Activated T-helper 2 cell treated with anti-CD3 and anti-CD28 coated beads, Interferon-gamma antibody, Interleukin-2, Interleukin-4, amounts not matched to agents 10 μg/mL and 5 μg/mL and 100 μg/mL, durations not matched to agents 14 hours and 24 hours and 36 hours (primary cell): ENCODE measurements around the gene OR2A1. TPM values are rescaled to one million over a fixed set of nuclear protein-coding genes. Genes with fewer than 3 reads are reported as not detected.
"Not testable (repeated sequence)": the region's sequence is repeated elsewhere in the genome, so short reads cannot be mapped to it uniquely, and the experiment has no call there.

Experiments used
- DNase-seq: peaks from one replicate; pipeline ENCODE4 v3.0.0; 2021; ENCODE audit warnings: low spot score
- H3K27ac Mint-ChIP-seq: one replicate; pipeline ENCODE4 v1.8.0; 2021; ENCODE audit warnings: mixed read lengths
- H3K27me3 Mint-ChIP-seq: one replicate; pipeline ENCODE4 v1.8.0; 2021; ENCODE audit warnings: low read depth, mixed read lengths
- H3K36me3 Mint-ChIP-seq: one replicate; pipeline ENCODE4 v1.8.0; 2021; ENCODE audit warnings: low read depth, mixed read lengths
- H3K4me1 Mint-ChIP-seq: one replicate; pipeline ENCODE4 v1.8.0; 2021; ENCODE audit warnings: low read depth, mixed read lengths
- H3K4me3 Mint-ChIP-seq: one replicate; pipeline ENCODE4 v1.8.0; 2021; ENCODE audit warnings: low read depth, mild to moderate bottlenecking, moderate library complexity, mixed read lengths
- H3K9me3 Mint-ChIP-seq: one replicate; pipeline ENCODE4 v1.8.0; 2021; ENCODE audit warnings: mixed read lengths
- intact Hi-C: fragments of 100-400 bp; cut with micrococcal nuclease; formaldehyde crosslinking; loops from one replicate; pipeline ENCODE4 v1.15.1; 2023
- total RNA-seq: library from RNA; stranded (reverse); gene quantifications from 2 replicates; pipeline ENCODE4 v1.2.3, GENCODE V29; 2022

The OR2A1 gene, protein sequence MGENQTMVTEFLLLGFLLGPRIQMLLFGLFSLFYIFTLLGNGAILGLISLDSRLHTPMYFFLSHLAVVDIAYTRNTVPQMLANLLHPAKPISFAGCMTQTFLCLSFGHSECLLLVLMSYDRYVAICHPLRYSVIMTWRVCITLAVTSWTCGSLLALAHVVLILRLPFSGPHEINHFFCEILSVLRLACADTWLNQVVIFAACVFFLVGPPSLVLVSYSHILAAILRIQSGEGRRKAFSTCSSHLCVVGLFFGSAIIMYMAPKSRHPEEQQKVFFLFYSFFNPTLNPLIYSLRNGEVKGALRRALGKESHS
- not detected in 2 replicates for total RNA-seq

DNA sequence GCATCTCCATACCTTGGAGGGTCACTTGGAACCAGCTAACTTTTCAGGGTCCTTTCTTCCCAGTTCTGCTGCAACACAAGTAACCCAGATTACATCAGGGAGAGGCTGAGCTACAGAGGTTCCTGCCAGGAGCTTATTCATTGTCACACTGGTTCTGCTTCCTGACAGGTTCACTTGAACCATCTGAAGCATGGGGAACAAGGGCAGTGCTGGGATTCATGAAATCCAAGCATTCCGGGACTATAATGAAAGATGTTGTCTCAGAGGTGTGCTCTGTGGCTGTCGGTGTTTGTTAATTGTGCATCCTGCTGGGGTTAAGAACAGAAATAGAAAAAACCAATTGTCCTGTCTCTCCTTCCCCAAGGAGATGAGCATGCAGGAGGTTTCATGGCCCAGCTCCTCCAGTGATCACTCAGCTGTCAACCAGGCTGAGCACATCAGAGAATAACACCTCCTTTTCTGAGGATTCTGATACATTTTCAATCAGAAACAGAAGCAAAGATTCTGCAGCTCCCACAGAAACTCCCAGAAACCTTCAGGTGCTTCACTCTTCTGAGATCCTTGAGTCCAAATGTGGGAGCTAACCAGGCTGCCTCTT, at the start of gene OR2A1:
TSS of gene OR2A1 (plus strand) at position 548 of the 598 bp plus-strand sequence. CDS start 5,706 bp downstream, outside the sequence.
- H3K27me3 Mint-ChIP-seq, H3K36me3 Mint-ChIP-seq, DNase-seq, H3K4me3 Mint-ChIP-seq, H3K4me1 Mint-ChIP-seq, H3K9me3 Mint-ChIP-seq, intact Hi-C loops, H3K27ac Mint-ChIP-seq: not testable (repeated sequence)

DNA sequence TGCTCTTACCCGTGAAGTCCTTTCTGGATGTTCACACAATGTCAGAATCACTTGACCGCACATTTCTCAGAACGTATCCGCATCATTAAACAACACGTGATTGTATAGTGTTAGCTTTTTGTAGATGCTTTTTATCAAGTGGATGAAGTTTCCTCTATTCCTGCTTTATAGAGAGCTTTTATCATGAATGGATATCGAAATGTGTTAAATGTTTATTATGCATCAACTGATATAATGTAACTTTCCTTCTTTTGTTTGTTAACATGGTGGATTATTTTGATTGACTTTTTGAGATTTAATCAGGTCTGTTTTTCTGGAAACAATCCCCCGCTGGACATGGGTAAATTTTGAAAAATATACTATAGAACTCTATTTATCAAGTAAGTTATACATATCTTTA, 47.5 kb upstream of the OR2A1 start, which contains the start of gene OR2A7:
TSS of gene OR2A7 (minus strand) at position 101 of the 400 bp plus-strand sequence. CDS start 5,164 bp downstream, outside the sequence.
- H3K27me3 Mint-ChIP-seq, H3K9me3 Mint-ChIP-seq, H3K4me1 Mint-ChIP-seq, H3K27ac Mint-ChIP-seq, DNase-seq, H3K36me3 Mint-ChIP-seq, H3K4me3 Mint-ChIP-seq, intact Hi-C loops: not testable (repeated sequence)

DNA sequence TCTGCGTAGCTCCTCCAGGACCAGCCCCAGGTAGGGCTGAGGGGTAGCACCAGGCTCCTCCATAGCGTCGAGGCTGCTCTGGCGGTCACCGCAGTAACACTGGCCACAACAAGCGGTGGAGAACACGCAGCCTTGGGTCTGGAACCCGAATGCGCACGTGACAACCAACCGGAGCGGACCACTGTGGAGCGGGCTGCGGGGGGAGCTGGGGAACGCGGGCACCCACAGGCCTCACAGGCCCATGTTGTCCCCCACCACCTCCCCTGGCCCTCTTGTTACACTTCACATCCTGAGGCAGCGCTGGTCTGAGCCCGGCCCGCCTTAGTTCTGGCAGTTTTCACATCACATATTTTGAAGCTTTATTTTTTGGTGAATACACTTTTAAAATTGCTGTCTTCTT, 43.0 kb upstream of the OR2A1 start, which contains the start of gene CTAGE8:
TSS of gene CTAGE8 (minus strand) at position 101 of the 400 bp plus-strand sequence. CDS start at position 63, 38 bp downstream.
- H3K4me3 Mint-ChIP-seq, H3K4me1 Mint-ChIP-seq, H3K27ac Mint-ChIP-seq, DNase-seq, H3K27me3 Mint-ChIP-seq, H3K36me3 Mint-ChIP-seq, intact Hi-C loops, H3K9me3 Mint-ChIP-seq: not testable (repeated sequence)

DNA sequence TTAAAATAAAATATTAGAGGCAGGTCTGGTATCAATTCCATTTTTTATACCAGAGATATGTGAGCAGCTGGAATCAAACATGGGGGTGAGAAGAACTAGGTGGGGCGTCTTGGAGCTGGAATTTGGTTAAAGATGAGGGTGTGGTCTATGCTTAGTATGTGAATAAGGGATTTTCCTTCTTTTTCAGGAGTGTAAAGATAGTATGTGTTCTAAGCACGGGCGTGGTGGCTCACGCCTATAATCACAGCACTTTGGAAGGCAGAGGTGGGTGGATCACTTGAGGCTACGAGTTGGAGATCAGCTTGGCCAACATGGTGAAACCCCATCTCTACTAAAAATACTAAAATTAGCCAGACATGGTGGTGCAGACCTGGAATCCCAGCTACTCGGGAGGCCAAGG, 36.9 kb upstream of the OR2A1 start:
- H3K4me3 Mint-ChIP-seq, H3K27ac Mint-ChIP-seq, H3K9me3 Mint-ChIP-seq, H3K4me1 Mint-ChIP-seq, DNase-seq, H3K27me3 Mint-ChIP-seq, H3K36me3 Mint-ChIP-seq, intact Hi-C loops: not testable (repeated sequence)

DNA sequence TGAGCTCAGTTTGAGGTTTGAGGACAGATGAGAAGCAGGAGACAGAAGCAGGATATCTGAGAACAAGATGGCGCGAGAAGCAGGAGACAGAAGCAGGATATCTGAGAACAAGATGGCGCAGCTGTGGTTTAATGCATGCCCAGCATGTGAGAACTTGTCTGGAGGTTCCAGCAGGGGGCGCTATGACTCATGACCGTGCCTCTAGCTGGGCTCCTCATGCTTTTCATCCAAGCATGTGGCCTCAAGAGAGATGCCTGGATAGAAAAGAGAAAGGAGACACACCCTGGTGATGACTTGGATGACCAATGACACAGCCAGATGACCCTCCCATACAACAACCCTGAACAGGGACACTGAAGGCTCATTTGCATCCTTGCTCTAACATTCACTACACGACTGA, 32.2 kb upstream of the OR2A1 start:
- intact Hi-C loops, H3K36me3 Mint-ChIP-seq, H3K4me3 Mint-ChIP-seq, H3K4me1 Mint-ChIP-seq, H3K9me3 Mint-ChIP-seq, DNase-seq, H3K27me3 Mint-ChIP-seq, H3K27ac Mint-ChIP-seq: not testable (repeated sequence)

DNA sequence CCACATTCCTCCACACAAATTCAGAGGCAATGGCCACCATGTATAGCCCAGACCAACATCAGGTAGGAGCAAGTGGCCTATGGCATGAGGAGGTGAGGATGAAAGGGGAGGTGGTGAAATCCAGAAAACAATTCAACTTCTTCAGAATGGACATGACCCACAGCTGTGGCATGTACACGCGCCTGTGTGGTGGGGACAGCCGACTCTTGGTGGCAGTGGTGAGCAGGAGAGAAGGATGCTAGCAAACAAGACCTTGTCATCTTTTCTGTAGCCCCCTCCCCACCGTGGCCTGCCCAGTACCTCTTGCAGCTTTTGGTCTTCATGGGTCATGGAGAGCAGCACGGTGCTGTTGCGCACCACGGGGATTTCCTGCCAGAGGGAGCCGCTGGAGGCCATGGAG, 30.2 kb upstream of the OR2A1 start:
- H3K27ac Mint-ChIP-seq, H3K4me3 Mint-ChIP-seq, H3K27me3 Mint-ChIP-seq, H3K9me3 Mint-ChIP-seq, H3K4me1 Mint-ChIP-seq, DNase-seq, H3K36me3 Mint-ChIP-seq, intact Hi-C loops: not testable (repeated sequence)

DNA sequence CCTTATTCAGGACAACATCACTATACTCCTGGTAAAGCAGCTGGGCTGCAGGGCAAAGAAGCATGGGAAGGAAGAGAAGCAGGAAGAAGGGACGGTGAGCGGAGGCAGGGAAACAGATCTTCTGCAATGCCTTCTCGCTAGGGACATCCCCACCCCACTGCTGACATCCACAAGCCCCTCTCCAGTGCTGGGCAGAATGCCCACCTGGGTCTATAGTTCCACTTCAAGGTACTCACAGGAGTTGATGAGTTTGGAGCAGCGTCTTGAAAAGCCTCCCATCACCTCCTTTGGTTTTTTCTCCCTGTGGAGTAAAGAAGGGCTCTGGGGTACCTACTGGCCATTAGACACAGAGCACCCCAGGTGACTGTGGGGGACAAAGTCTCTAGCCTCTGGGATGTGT, 29.7 kb upstream of the OR2A1 start:
- H3K4me1 Mint-ChIP-seq, H3K27ac Mint-ChIP-seq, H3K27me3 Mint-ChIP-seq, H3K4me3 Mint-ChIP-seq, H3K36me3 Mint-ChIP-seq, DNase-seq, intact Hi-C loops, H3K9me3 Mint-ChIP-seq: not testable (repeated sequence)

DNA sequence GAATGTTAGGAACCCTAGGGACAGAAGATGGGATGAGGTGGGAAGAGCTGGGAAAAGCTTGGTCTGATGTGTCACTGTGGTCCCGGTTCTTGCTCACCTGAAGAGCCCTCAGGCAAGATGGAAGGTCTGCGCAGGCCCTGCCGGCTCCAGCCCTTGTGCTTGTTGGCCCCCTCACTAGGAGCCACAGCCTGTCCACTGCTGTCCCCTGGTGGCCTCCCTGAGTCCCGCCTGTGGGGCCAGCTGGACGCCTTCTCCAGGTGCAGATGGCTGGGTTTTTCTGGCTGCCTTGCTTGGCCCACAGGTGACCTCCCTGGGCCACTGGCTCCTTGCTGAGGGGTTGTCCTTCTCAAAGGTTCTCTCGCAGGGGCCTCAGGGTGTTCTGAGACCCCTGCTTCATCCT, 28.5 kb upstream of the OR2A1 start:
- H3K4me3 Mint-ChIP-seq, H3K36me3 Mint-ChIP-seq, H3K27ac Mint-ChIP-seq, H3K4me1 Mint-ChIP-seq, H3K27me3 Mint-ChIP-seq, intact Hi-C loops, H3K9me3 Mint-ChIP-seq, DNase-seq: not testable (repeated sequence)

DNA sequence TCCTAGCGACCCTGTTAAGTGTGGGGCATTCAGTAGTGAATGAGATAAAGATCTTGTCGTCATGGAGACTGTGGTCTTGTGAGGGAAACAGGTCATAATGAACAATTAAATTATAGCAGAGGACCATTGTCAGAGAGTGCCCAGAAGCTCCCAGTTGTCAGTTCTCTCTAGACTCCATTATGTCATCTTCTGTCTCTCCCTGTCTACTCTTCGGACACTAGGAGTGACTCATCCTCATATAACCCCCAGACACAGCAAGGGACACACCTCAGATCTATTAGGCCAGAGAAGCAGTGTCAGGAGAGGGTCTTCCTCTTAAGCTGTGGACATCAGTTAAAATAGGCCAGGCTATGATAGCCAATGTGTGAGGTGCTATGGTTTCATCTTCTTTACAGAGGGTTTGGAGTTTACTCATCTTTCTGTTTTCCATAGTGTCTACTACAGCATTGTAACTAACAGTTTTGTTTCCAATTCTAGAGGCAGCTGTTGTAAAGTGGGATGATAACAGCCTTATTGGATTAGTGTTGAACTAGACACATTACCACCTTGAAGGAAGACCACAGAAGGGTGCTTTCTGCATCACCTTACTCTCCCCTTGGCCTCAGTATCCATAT, 24.9 kb upstream of the OR2A1 start:
- DNase-seq, H3K27ac Mint-ChIP-seq, H3K27me3 Mint-ChIP-seq, H3K4me1 Mint-ChIP-seq, H3K4me3 Mint-ChIP-seq, H3K36me3 Mint-ChIP-seq, H3K9me3 Mint-ChIP-seq, intact Hi-C loops: not testable (repeated sequence)

DNA sequence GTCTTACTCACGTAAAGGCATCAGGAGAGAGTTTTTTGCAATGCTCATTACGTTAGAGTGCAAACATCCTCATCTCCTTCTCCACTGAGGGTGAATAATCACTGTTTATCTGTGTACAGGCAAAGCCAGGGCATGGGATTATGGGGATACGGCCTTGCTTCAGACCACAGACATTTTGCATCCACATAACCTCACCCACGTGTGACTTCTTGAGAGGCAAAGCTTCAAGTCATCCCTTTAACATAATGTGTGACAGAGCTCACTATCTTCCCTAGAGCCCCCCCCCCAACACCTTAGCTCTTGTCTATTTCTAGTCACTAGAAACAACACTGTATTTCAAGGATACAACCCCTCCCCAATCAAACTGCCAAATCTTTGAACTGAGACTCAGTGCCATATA, 20.6 kb upstream of the OR2A1 start:
- H3K36me3 Mint-ChIP-seq, DNase-seq, H3K9me3 Mint-ChIP-seq, H3K27me3 Mint-ChIP-seq, H3K27ac Mint-ChIP-seq, H3K4me3 Mint-ChIP-seq, H3K4me1 Mint-ChIP-seq, intact Hi-C loops: not testable (repeated sequence)

DNA sequence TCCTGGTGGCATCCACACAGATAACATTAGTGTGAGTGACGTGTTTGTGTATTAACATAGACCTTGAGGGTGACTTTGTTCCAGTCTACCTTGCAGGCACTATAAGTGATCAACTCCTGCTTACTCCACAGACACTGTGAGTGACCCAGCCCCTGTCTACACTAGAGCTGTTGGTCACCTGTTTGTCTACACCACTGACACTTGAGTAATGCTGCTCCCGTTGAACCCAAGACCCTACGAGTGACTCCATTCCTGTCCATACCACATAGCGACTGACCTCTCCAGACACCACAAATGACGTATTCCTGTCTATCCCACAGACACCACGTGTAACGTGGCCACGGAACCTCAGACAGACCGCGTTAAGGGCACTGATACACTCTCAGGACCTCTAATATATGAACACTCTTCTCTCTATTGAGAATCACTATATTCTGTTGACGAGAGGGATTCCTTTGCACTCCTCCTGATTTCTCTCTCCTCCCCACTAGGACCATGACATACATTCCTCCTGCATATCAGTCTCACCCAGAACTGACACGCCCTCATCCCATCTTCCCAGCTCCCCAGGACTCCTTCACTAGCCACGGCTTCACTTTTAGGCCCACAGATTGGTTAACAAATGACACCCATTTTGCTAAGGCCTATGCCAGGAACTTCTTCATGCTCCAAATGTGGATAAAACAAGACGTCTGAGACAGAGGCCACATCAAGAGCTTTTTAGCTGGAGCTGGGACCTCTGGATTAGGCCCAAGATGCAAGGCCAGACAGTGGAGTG, 19.6 kb upstream of the OR2A1 start:
- H3K4me3 Mint-ChIP-seq, H3K27me3 Mint-ChIP-seq, DNase-seq, H3K27ac Mint-ChIP-seq, intact Hi-C loops, H3K4me1 Mint-ChIP-seq, H3K9me3 Mint-ChIP-seq, H3K36me3 Mint-ChIP-seq: not testable (repeated sequence)

DNA sequence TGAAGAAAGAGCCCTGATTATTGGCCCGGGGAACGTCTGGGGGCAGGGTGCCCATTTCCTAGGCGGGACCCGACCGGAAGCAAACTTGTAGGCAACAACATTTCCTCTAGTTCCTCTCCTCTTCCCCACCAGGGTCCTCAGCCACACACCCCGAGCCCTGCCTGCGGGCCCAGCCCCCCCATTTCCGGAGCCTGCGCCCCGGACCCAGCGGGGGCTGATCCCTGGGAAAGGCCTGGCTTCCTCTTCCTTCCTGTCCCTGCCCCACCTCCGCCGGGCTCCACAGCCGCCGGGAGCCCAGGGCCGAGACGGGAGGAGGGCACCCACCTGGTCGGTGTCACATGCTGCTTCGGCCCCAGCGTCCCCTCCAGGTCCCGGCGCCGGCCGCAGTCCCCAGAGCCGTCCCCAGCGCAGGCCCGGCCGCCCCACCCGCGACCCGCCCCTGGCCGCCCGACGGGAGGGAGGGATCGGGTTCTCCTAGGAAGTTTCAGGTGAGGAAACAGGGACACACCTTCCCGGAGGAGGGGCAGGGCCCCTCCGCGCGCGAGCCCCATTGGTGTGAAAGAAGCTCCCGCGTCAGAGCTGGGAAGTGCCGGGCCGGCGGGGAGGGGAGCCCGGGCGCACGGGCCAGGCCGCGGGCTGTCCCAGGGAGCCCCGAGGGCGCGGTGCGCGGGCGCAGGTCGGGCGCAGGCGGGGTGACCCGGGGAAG, 18.3 kb upstream of the OR2A1 start:
- H3K4me1 Mint-ChIP-seq, H3K9me3 Mint-ChIP-seq, DNase-seq, H3K27ac Mint-ChIP-seq, H3K36me3 Mint-ChIP-seq, H3K27me3 Mint-ChIP-seq, H3K4me3 Mint-ChIP-seq, intact Hi-C loops: not testable (repeated sequence)
